GM12874 (cell line): ENCODE results near the gene UBL4A.

Experiments used
- TF ChIP-seq, protein P1 (sequence below): IDR thresholded peaks from 2 replicates; pipeline ENCODE4 v1.5.1; 2011; ENCODE audit warnings: low read depth, mild to moderate bottlenecking, control low read depth, low read length, moderate library complexity; ENCODE audit not compliant: insufficient read depth

The UBL4A gene

DNA sequence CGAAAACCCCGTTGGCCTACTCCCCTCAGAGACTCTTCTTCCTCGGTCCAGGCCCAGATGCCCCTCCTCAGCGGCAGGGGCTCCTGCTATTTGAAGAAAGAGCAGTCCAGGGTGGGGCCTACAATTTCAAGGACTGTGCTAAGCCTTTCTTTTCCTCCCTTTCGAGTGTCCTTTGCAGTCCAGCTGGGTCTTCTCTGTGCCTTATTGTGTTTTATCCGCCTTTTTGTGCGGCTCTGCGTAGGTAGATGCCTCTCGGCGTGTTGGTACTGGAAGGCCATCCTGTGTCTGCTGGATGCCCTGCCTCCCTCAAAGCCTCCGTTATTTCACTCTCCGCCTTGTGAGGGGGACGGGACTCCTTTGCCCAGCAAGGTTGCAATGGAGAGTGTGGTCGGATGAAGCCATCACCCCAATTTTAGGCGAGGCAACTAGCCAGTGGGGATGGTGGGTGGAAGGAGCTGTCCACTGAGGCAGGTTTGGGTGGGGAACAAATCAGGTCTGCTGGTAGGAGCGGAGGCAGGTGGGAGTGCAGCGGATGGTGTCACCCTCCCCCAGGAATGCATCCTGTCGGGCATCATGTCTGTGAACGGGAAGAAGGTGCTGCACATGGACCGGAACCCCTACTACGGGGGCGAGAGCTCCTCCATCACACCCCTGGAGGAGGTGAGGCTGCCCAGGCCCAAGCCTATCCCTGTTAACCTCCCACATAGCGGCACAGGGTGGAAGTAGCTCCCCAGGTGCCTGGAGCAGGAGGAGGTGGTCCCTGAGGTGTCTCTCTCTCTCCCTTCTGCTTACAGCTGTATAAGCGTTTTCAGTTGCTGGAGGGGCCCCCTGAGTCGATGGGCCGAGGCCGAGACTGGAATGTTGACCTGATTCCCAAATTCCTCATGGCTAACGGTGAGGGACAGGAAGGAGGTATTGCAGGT lies 48.2 kb downstream of the UBL4A start:
- TF ChIP-seq, protein P1, sequence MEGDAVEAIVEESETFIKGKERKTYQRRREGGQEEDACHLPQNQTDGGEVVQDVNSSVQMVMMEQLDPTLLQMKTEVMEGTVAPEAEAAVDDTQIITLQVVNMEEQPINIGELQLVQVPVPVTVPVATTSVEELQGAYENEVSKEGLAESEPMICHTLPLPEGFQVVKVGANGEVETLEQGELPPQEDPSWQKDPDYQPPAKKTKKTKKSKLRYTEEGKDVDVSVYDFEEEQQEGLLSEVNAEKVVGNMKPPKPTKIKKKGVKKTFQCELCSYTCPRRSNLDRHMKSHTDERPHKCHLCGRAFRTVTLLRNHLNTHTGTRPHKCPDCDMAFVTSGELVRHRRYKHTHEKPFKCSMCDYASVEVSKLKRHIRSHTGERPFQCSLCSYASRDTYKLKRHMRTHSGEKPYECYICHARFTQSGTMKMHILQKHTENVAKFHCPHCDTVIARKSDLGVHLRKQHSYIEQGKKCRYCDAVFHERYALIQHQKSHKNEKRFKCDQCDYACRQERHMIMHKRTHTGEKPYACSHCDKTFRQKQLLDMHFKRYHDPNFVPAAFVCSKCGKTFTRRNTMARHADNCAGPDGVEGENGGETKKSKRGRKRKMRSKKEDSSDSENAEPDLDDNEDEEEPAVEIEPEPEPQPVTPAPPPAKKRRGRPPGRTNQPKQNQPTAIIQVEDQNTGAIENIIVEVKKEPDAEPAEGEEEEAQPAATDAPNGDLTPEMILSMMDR = no peak

DNA sequence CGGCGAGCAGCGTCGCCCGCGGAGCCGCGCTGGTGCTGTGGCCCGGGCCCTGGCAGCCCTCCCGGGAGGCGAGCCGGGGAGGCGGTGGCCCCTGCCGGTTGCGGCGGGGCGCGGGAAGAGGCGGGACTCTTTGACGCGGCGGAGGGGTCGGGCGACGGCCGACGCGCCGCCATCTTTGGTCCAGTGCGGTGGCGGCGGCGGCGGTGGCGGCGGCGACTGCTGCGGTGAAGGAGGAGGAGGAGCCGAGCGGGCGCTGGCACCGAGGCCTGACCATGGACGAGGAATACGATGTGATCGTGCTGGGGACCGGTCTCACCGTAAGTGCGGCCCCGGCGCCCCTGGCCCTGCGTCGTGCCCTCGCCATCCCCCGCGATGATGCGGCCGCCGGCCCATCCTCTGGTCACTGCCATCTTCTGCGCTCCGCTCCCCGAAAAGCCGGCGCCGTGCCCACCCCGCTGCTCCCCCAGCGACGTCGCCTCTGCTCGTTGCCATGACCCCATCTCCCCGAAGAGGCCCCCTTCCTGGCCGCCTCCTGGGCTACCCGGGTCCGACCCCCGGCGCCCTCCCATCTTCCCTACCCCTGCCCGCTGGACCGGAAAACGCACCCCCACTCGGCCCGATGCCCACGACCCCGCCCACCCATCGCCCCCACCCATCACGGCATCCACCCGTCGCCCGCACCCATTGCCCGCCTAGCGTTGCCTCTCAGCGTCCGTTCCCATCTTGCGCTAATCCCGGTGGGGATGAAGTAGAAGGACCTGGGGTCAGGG lies 49.2 kb downstream of the UBL4A start, which contains the start of gene GDI1:
GDI1 (plus strand) TSS at position 172 of the 770 bp plus-strand sequence; CDS start at position 273, 101 bp downstream.
- TF ChIP-seq, protein P1 = no peak

DNA sequence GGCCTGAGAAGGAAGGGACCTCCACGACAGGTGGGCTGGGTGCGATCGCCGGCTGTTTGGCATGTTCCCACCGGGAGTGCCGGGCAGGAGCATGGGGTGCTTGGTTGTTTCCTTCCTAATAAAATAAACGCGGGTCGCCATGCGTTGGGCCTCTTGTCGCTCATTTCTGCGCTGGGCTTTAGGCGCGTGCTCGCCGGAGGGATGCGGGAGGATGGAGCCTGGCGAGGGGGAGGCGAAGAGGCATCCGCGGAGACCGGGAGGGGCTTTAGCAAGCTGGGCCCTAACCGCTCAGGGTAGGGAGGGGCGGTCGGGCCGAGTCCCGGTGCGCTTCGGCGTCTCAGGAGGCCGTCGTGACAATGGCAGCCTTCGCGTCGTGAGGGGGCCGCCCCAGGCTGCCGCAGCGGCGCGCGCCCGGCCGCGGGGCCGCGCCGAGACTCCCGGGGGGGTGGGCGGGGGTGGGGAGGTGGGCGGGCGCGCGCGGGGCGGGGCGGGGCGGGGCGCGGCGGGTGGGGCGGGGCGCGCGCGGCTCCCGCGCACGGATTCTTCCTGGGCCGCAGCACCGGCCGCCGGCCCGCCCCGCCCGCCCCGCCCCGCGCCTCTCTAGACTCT lies 49.9 kb downstream of the UBL4A start:
- TF ChIP-seq, protein P1 = no peak

DNA sequence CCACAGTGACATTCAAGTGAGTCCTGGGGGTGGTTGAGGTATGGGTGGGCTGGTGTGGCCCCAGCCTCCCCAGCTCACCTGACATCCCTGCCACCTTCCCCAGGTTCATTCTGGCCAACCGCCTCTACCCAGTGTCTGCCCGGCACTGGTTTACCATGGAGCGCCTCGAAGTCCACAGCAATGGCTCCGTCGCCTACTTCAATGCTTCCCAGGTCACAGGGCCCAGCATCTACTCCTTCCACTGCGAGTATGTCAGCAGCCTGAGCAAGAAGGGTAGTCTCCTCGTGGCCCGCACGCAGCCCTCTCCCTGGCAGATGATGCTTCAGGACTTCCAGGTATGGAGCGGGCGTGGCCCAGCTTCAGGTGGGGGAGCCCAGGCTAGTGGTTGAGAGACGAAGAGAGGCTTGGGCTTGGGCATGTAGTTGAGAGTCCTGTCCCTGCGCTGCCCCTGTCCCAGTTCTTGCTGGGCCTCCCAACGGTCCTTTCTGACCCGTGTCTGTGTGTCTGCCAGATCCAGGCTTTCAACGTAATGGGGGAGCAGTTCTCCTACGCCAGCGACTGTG lies 51.2 kb downstream of the UBL4A start:
- TF ChIP-seq, protein P1 = no peak

DNA sequence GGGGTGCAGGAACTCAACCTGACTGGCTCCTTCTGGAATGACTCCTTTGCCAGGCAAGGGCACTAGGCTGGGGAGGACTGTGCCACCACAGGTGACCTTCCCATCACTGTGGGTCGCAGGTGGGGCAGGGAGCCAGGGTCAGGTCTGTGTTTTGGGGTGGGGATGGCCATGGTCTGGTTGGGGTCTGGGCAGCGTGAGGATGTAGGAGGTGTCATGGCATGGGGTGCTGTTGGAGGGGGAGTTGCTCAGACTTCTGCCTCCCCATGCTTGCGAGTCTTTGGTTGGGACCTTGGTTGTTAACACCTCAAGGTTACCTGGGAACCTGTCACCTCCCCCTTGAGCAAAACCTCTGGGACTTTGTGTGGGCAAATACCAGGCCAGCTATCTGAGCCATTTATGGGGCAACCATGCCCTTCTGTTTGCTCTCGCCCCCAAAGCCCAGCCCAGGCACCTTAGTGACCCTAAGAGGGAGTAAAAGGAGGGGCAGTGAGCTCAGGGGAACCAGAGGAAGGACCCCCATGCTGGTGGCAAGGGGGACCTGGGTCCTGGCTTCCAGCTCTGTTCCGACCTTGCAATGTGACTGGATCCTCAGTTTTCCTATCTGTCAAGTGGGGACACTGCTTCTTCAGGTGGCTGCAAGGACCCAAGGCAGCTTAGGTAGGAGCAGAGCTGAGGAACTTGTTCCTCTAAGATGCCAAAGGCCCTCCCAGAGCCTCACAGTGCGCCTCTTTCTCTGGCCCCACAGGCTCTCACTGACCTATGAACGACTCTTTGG lies 51.8 kb downstream of the UBL4A start:
- TF ChIP-seq, protein P1 = no peak
